Measurements from ENCODE around the gene IL6ST.

Gene IL6ST

GRCh38 chr5:55986931-55987330, 7.8 kb downstream of the IL6ST start:
- DNase-seq (ENCODE audit: extremely low read depth, insufficient read length): no peak
- Histone ChIP-seq H3K27me3 (replicated peaks; ENCODE audit: control insufficient read depth, insufficient read depth, low read length) (no peaks in the 10 kb centered on the region), H3K4me3 (replicated peaks; ENCODE audit: low read depth, low read length) (no peak overlapping the region), H3K36me3 (ENCODE audit: control insufficient read depth, insufficient read depth, low read length) (no peaks in the 10 kb centered on the region; the same call in 1 of the 2 replicates)
- TF ChIP-seq, protein P1, sequence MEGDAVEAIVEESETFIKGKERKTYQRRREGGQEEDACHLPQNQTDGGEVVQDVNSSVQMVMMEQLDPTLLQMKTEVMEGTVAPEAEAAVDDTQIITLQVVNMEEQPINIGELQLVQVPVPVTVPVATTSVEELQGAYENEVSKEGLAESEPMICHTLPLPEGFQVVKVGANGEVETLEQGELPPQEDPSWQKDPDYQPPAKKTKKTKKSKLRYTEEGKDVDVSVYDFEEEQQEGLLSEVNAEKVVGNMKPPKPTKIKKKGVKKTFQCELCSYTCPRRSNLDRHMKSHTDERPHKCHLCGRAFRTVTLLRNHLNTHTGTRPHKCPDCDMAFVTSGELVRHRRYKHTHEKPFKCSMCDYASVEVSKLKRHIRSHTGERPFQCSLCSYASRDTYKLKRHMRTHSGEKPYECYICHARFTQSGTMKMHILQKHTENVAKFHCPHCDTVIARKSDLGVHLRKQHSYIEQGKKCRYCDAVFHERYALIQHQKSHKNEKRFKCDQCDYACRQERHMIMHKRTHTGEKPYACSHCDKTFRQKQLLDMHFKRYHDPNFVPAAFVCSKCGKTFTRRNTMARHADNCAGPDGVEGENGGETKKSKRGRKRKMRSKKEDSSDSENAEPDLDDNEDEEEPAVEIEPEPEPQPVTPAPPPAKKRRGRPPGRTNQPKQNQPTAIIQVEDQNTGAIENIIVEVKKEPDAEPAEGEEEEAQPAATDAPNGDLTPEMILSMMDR (IDR thresholded peaks at IDR 0.05; ENCODE audit: insufficient read depth, low read length, poor library complexity, severe bottlenecking): no peak

DNA sequence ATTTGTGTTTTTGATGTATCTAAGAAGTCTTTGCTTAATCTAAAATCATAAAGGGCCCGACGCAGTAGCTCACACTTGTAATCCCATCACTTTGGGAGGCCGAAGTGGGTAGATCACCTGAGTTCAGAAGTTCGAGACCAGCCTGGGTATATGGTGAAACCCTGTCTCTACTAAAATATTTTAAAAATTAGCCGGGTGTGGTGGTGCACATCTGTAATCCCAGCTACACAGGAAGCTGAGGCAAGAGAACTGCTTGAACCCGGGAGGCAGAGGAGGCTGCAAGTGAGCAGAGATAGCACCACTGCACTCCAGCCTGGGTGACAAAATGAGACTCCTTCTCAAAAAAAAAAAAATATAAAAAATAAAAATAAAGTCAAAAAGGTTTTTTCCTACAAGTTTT, 9.6 kb downstream of the IL6ST start:
- TF ChIP-seq, protein P1 (IDR thresholded peaks at IDR 0.05; ENCODE audit: insufficient read depth, low read length, poor library complexity, severe bottlenecking): no peak

DNA sequence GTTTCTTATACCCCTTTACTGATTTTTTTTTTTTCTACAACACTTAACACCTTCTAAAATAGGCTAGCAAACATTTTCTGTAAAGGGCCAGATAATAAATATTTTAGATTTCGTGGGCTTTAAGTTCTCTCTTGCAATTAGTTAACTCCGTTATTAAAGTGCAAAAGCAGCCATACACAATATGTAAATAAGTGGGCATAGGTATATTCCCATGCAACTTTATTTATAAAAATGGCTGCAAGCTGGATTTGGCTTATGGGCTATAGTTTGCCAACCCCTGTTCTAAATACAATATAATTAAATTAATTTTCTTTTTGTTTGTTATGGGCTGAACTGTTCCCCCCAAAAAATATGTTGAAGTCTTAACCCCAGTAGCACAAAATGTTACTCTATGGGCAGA, 10.8 kb downstream of the IL6ST start:
- no peak for DNase-seq (ENCODE audit: extremely low read depth, insufficient read length)
- no peaks in the 10 kb centered on the region for H3K27me3 ChIP-seq (replicated peaks; ENCODE audit: control insufficient read depth, insufficient read depth, low read length)
- no peaks in the 10 kb centered on the region; the same call in 1 of the 2 replicates for H3K36me3 ChIP-seq (ENCODE audit: control insufficient read depth, insufficient read depth, low read length)
- TF ChIP-seq, protein P1 (IDR thresholded peaks at IDR 0.05; ENCODE audit: insufficient read depth, low read length, poor library complexity, severe bottlenecking): no peak
- no peak overlapping the region for H3K4me3 ChIP-seq (replicated peaks; ENCODE audit: low read depth, low read length)

More for the DNA sequence above, 9.6 kb downstream of the IL6ST start:
- no peaks in the 10 kb centered on the region for H3K27me3 ChIP-seq (replicated peaks; ENCODE audit: control insufficient read depth, insufficient read depth, low read length)
- H3K4me3 ChIP-seq (replicated peaks; ENCODE audit: low read depth, low read length): no peak overlapping the region
- no peak for DNase-seq (ENCODE audit: extremely low read depth, insufficient read length)
- no peaks in the 10 kb centered on the region; the same call in 1 of the 2 replicates for H3K36me3 ChIP-seq (ENCODE audit: control insufficient read depth, insufficient read depth, low read length)

- Histone ChIP-seq H3K36me3 (ENCODE audit: control insufficient read depth, insufficient read depth, low read length) (no peaks in the 10 kb centered on the region; the same call in 1 of the 2 replicates), H3K4me3 (replicated peaks; ENCODE audit: low read depth, low read length) (no peak overlapping the region), H3K27me3 (replicated peaks; ENCODE audit: control insufficient read depth, insufficient read depth, low read length) (no peaks in the 10 kb centered on the region)
- DNase-seq (ENCODE audit: extremely low read depth, insufficient read length): no peak
- TF ChIP-seq, protein P1 (IDR thresholded peaks at IDR 0.05; ENCODE audit: insufficient read depth, low read length, poor library complexity, severe bottlenecking): peak; percentile 21
Observed at GRCh38 chr5:55982957-55983381, 11.8 kb downstream of the IL6ST start.

DNA sequence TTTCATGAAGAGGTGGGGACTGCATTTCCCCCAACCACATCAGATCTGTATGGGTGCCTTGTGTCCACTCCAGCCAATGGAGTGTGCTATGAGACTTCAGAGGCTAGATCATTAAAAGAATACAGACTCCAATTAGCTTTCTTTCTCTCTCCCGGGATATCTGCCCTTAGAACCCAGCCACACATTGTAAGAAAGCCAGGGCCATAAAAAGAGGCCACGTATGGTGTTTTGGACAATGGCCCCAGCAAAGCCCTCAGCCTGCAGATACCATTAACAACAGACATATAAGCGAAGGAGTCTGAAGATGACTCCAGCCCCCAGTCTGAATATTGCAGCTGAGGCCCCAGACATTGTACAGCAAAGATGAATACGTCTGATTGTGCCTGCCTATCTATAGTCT, 21.5 kb downstream of the IL6ST start:
- TF ChIP-seq, protein P1 (IDR thresholded peaks at IDR 0.05; ENCODE audit: insufficient read depth, low read length, poor library complexity, severe bottlenecking): no peak
- no peak for DNase-seq (ENCODE audit: extremely low read depth, insufficient read length)
- Histone ChIP-seq H3K36me3 (ENCODE audit: control insufficient read depth, insufficient read depth, low read length) (peaks cover 9% of the 10 kb centered on the region), H3K4me3 (replicated peaks; ENCODE audit: low read depth, low read length) (no peak overlapping the region), H3K27me3 (replicated peaks; ENCODE audit: control insufficient read depth, insufficient read depth, low read length) (no peaks in the 10 kb centered on the region)

DNA sequence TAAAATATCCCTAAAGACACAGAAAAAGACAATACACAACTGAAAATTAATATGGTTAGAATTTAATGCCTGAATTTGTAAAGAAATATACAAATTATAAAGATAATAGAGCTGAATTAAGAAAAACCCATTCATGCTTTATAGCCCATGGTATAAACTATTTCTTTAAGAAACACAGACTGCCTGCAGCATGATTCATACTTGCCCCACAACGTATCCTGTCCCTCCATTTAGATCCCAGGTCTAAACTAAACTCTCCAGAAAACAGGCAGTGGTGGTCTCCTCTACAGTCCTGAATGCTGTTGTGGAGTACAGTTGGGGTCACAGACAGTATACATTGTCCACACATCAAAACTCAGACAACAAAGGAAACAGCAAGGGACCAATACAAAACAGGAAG, 24.8 kb downstream of the IL6ST start:
- H3K4me3 ChIP-seq (replicated peaks; ENCODE audit: low read depth, low read length): no peak overlapping the region
- TF ChIP-seq, protein P1 (IDR thresholded peaks at IDR 0.05; ENCODE audit: insufficient read depth, low read length, poor library complexity, severe bottlenecking): no peak
- peaks cover 7% of the 10 kb centered on the region for H3K36me3 ChIP-seq (ENCODE audit: control insufficient read depth, insufficient read depth, low read length)
- H3K27me3 ChIP-seq (replicated peaks; ENCODE audit: control insufficient read depth, insufficient read depth, low read length): no peaks in the 10 kb centered on the region
- DNase-seq (ENCODE audit: extremely low read depth, insufficient read length): no peak

Measured in GM06990 (cell line).